Liver (tissue), 3 donors: ENCODE results near the gene CNST.

ENCODE experiments used
- CTCF ChIP-seq: fragments of 150-350 bp; IDR thresholded peaks from 2 replicates; pipeline ENCODE4 v1.5.1; 2017; ENCODE audit warnings: improper control_type of control experiment, low read depth, low read length; ENCODE audit not compliant: missing input control
- EGR1 ChIP-seq, 2 donors: IDR thresholded peaks; 2 replicates each; pipeline ENCODE4 v1.6.1; 2016 to 2018; ENCODE audit warnings: antibody characterized with exemption in 2 of 2, low read depth in 2 of 2
- GABPA ChIP-seq, 2 donors: IDR thresholded peaks in 1 of 2; conservative IDR thresholded peaks in 1 of 2; 2 replicates each; pipeline ENCODE4 v1.6.1; 2016; ENCODE audit warnings: antibody characterized with exemption in 2 of 2, mild to moderate bottlenecking in 1 of 2, moderate library complexity in 1 of 2
- HNF4A ChIP-seq, 2 donors: conservative IDR thresholded peaks; 2 replicates each; pipeline ENCODE4 v1.6.1; 2016; ENCODE audit warnings: antibody characterized with exemption in 2 of 2, mild to moderate bottlenecking in 2 of 2
- JUND ChIP-seq, 2 donors: IDR thresholded peaks; 2 replicates each; pipeline ENCODE4 v1.6.1; 2016; ENCODE audit warnings: antibody characterized with exemption in 2 of 2
- RAD21 ChIP-seq, 2 donors: IDR thresholded peaks; 2 replicates each; pipeline ENCODE4 v1.6.1; 2016; ENCODE audit warnings: antibody characterized with exemption in 2 of 2, mild to moderate bottlenecking in 2 of 2
- SP1 ChIP-seq: IDR thresholded peaks from 2 replicates; pipeline ENCODE4 v1.6.1; 2018; ENCODE audit warnings: antibody characterized with exemption, mild to moderate bottlenecking
- TF ChIP-seq, protein P1 (sequence below): IDR thresholded peaks from 2 replicates; pipeline ENCODE4 v1.6.1; 2016; ENCODE audit warnings: antibody characterized with exemption, mild to moderate bottlenecking
- donor health status: healthy.
- donor health status: healthy.

DNA sequence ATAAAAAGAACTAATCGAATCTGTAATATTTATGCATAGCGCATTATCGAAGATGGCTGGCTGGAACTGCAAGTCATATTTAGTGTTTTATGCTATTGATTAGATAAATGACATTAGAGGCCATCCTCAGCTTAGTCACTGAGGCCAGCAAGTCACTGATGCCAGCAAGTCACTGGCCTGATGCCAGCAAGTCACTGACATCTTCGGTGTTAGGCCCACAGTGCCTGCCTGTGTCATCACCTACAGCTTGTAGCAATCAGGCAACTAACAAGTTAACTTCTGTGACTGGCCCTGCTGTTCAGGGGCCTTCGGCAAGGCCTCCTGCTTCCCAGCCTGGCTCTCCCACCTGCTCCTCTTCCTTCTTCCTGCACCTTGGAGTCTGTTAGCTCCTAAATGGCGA, 92.3 kb downstream of the CNST start:
- TF ChIP-seq GABPA (IDR thresholded peaks at IDR 0.05 in 1 of 2, conservative IDR thresholded peaks at IDR 0.05 in 1 of 2) (no peak), CTCF (no peak), SP1 (no peak), HNF4A (conservative IDR thresholded peaks at IDR 0.05) (no peak), JUND (IDR thresholded peaks at IDR 0.05) (no peak), RAD21 (IDR thresholded peaks at IDR 0.05) (no peak), EGR1 (IDR thresholded peaks at IDR 0.05; ENCODE audit: low read depth in 2 of 2) (no peak)
- TF ChIP-seq, protein P1, sequence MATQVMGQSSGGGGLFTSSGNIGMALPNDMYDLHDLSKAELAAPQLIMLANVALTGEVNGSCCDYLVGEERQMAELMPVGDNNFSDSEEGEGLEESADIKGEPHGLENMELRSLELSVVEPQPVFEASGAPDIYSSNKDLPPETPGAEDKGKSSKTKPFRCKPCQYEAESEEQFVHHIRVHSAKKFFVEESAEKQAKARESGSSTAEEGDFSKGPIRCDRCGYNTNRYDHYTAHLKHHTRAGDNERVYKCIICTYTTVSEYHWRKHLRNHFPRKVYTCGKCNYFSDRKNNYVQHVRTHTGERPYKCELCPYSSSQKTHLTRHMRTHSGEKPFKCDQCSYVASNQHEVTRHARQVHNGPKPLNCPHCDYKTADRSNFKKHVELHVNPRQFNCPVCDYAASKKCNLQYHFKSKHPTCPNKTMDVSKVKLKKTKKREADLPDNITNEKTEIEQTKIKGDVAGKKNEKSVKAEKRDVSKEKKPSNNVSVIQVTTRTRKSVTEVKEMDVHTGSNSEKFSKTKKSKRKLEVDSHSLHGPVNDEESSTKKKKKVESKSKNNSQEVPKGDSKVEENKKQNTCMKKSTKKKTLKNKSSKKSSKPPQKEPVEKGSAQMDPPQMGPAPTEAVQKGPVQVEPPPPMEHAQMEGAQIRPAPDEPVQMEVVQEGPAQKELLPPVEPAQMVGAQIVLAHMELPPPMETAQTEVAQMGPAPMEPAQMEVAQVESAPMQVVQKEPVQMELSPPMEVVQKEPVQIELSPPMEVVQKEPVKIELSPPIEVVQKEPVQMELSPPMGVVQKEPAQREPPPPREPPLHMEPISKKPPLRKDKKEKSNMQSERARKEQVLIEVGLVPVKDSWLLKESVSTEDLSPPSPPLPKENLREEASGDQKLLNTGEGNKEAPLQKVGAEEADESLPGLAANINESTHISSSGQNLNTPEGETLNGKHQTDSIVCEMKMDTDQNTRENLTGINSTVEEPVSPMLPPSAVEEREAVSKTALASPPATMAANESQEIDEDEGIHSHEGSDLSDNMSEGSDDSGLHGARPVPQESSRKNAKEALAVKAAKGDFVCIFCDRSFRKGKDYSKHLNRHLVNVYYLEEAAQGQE, result no peak
